Measurements from ENCODE around the gene GPR34.
"Not testable (repeated sequence)": the region's sequence is repeated elsewhere in the genome, so short reads cannot be mapped to it uniquely, and the experiment has no call there.

GPR34 gene

DNA sequence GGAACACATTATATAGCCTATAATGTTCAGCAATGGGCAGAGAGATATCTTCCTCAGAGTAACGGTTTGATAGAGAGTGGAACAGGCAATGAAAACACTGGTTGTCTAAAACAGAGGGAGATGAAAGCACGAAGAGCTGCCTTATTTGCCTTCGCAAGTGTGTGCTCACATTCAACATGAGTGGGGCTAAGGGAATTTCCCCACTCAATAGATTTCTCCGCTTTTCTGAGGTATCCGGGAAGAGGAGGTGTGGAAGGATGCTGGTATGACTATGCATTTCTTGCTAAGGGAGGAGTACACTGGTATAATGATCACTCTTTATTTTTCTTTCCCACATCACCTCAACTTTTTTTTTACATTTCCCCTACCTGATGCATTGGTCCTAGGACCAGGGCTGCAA, 27.4 kb downstream of the GPR34 start:
- Mint-ChIP-seq H3K4me3 (no peak overlapping the region), H3K4me1 (peaks cover 10% of the 10 kb centered on the region), H3K27me3 (no peaks in the 10 kb centered on the region), H3K9me3 (peaks cover 5% of the 10 kb centered on the region), H3K36me3 (peaks cover 13% of the 10 kb centered on the region), H3K27ac (no peak overlapping the region)

DNA sequence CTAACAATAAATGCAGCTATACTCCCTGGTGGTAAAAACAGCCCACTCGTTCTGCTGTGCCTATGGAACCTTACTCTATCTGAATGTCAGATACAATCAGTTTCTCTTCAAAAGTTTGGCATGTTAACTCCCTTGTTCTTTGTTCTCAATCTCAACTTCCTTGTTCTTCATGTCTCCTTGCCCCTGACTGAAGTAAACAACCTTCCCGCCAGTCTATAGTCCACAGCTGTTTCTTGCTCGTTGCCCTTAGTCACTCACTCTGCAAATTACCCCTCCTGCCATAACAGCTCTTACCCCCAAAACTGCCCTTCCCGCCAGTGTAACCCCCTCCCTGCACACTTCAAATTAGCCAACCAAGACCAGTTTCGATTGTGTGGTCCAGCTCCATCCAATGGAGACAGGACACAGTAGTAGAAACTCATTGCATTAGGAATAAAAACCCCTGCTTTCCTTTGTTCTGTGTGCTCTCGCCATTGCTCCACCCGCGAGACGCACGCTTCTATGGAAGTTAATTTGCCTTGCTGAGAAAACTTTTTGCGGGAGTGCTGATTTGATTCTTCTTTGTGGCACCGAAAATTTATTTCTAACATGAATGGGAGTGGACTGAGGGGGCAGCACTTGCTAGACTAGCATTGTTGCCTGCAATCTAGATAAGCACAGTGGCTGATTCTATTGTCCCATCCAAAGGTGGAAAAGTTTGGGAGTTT, 28.1 kb downstream of the GPR34 start:
- Mint-ChIP-seq H3K27me3 (no peaks in the 10 kb centered on the region), H3K4me1 (peaks cover 10% of the 10 kb centered on the region), H3K9me3 (peaks cover 5% of the 10 kb centered on the region), H3K4me3 (no peak overlapping the region), H3K27ac (no peak overlapping the region), H3K36me3 (peaks cover 14% of the 10 kb centered on the region)

DNA sequence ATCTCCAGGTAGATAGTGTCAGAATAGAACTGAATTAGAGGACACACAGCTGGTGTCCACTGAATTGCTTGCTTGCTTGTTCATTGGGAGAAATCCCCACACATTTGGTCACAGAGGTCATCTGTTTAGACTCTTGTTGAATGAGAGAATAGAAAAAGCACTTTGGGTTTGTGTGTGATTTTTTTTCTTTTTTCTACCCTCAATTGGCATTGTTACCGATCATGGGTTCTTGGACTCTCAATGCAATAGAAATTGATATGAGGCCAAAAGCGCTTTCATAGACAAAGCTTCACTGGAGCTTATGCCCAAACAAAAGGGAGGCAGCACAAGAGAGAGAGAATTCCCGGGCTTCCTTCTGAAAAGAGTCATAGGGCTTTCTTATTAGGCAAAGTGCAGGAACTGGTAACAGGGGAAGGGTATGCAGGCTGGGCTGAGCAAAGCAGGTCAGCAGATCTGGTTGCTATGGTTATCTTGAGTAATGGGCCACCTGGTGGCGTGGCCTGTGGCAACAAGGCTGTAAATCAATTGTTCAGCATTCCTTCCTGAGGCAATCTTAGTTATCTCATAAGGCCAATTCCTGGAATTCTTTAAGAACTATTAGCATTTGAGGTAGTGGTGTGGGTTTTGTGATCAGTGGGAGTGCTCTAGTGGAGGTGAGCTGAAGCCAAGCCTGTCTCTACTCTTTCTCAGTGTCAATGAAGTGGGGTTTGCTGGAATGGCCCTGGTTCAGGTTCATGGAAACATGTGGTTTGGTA, 29.9 kb downstream of the GPR34 start:
- Mint-ChIP-seq H3K4me3 (no peak overlapping the region), H3K9me3 (peaks cover 5% of the 10 kb centered on the region), H3K27me3 (no peaks in the 10 kb centered on the region), H3K36me3 (peaks cover 17% of the 10 kb centered on the region), H3K4me1 (peaks cover 14% of the 10 kb centered on the region), H3K27ac (no peak overlapping the region)

DNA sequence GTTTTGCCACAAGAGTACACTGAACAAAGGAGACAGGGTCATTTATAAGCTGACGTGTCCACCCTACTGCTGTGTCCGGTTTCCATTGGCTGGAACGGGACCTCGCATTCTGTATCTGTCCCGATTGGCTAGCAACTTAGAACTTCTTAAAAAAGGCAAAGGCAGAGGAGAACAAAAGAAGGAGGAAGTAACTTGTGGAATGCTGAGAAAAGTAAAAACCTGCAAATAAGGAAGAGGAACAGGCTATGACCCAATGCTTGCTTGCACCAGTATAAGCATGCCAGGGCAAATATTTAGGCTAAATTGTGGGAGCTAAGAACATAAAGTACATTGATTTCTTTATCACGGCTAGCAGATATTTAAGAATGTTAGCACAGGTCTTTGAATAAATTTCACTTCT, 30.8 kb downstream of the GPR34 start:
- Mint-ChIP-seq H3K4me1 (peaks cover 14% of the 10 kb centered on the region), H3K36me3 (peaks cover 17% of the 10 kb centered on the region)
- H3K27me3 Mint-ChIP-seq, H3K4me3 Mint-ChIP-seq, H3K9me3 Mint-ChIP-seq, H3K27ac Mint-ChIP-seq: not testable (repeated sequence)

DNA sequence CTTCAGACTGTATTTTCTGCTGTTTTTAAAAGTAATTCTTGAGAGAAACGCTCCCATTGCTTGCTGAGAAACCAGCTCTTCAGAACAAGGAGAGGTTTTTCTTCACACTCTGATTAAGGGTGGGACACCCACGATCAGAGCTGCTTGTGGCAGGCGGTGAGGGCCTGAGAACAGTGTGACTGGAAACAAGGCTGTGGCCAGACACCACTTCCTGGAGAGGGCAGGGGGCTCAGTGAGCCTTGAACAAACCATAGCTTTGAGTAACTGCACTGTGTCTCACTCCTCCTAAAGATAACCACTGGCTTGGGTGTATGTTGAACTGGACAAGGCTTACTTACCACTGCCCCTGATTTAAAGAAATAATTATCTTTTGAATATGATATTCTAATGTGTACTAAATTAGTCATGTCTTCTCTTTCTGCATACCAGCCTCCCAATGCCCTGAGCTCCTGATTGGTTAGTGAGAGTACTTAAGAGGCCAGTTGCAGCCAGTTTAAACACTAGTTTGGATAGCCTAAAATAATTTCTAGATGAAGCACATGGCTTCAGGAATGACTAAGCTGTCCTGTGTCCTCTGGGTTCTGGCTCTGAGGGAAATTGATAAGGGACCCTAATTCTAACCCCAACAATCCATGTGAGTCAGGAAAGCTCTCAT, 31.5 kb downstream of the GPR34 start:
- peaks cover 5% of the 10 kb centered on the region for H3K9me3 Mint-ChIP-seq
- no peak overlapping the region for H3K4me3 Mint-ChIP-seq
- H3K27me3 Mint-ChIP-seq, result no peaks in the 10 kb centered on the region
- H3K27ac Mint-ChIP-seq, result no peak overlapping the region
- peaks cover 14% of the 10 kb centered on the region for H3K4me1 Mint-ChIP-seq
- peaks cover 17% of the 10 kb centered on the region for H3K36me3 Mint-ChIP-seq

DNA sequence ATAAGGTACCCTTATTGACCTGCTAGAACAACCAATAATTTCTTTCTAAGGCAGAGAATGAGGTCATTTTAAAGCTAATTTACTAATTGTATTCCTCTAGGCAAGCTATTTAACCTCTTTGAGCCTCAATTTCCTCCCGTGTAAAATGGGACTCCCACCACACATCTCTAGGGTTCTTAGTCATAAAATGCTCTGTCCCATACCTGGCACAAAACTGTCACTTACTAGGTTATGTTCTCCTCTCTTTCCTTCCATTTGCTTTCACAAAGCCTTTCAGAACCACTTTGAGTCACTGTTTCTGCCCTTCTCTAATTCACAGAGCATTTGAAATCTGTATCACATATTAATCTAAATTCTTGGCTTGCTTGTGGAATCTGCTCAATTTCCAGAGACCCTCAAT, 32.8 kb downstream of the GPR34 start:
- Mint-ChIP-seq H3K4me1 (peaks cover 13% of the 10 kb centered on the region), H3K36me3 (peaks cover 17% of the 10 kb centered on the region), H3K27me3 (no peaks in the 10 kb centered on the region), H3K27ac (no peak overlapping the region), H3K4me3 (no peak overlapping the region), H3K9me3 (peaks cover 5% of the 10 kb centered on the region)

DNA sequence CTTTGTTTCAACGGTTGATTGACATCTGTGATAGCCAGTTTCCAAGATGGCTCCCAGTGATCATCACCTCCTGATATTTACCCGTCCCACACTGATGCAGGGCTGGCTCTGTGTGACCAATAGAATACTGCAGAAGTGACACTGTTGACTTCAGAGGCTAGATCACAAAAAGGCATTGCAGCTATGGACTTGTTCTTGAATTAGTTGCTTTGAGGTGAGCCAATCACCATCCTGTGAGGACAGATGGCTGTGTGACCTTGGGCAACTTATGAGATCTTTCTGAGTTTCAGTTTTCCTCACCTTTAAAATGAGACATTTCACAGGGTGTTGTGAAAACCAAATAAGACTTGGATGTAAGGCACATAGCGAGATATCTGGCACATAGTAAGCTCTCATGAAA, 33.4 kb downstream of the GPR34 start:
- Mint-ChIP-seq H3K9me3 (peaks cover under 1% of the 10 kb centered on the region), H3K27ac (no peak overlapping the region), H3K4me1 (peaks cover 8% of the 10 kb centered on the region), H3K36me3 (peaks cover 14% of the 10 kb centered on the region), H3K27me3 (no peaks in the 10 kb centered on the region), H3K4me3 (no peak overlapping the region)

DNA sequence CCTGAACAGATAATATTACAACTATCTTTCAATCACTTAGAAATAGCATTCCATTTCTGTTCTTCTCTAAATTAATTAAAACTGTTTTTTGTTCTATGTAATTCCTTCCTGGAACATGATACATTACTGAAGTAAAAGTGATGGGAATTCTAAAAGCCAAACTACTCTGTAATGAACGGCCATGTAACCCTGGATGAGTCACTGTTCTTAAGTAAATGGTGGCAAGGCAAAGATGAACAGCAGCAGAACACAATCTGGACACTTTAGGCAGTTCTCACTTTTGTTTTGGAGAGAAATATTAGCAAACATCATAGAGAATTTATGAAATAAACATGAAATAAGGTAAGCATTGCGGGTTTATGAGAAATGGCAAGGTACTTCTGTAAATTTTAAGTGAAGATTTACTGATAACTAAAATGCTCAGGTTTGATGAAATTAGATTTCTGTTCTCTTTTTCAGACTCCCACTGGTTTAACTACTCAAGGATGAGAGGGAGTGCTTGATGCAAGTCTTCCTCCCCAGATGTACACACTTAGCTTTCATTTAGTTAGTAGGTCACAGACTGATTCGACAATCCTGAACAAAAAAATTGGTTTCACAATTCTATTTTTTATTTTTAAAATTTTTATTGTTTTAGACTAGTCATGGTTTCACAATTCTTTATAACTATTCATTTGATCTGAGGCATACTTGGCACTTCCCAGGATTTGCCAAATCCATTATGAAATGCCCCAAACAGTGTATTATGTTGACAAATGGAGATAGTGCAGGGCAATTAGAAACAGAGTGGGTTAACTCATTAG, 34.2 kb downstream of the GPR34 start:
- Mint-ChIP-seq H3K9me3 (no peaks in the 10 kb centered on the region), H3K36me3 (peaks cover 13% of the 10 kb centered on the region), H3K4me3 (no peak overlapping the region), H3K27ac (no peak overlapping the region), H3K4me1 (peaks cover 8% of the 10 kb centered on the region), H3K27me3 (no peaks in the 10 kb centered on the region)

DNA sequence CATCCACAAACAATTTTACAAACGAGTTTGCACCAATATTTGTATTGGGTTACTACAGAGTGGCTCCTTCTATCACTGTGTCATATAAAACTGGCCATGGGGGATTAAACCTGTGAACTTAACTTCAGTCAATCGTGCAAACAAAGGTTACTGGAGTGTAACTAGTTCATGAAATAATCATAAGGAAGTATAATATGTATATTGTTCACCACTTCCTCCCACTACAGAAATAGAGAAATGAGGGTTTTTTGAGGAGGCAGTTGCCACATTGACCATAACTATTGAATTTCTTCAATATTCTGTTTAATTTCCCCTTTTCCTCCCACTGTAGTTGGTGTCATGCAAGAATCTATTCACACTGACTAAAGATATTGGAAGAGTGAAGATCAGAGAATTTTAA, 35.1 kb downstream of the GPR34 start, which contains the start of gene GPR82:
Gene GPR82 (plus strand): TSS at position 356 of the 400 bp plus-strand sequence. CDS start 2,846 bp downstream, outside the sequence.
- Mint-ChIP-seq H3K4me3 (no peak within 1 kb of the TSS), H3K27me3 (no peaks in the 10 kb centered on the region), H3K4me1 (peaks cover 8% of the 10 kb centered on the region), H3K27ac (no peak within 1 kb of the TSS), H3K36me3 (peaks cover 13% of the 10 kb centered on the region), H3K9me3 (no peaks in the 10 kb centered on the region)

DNA sequence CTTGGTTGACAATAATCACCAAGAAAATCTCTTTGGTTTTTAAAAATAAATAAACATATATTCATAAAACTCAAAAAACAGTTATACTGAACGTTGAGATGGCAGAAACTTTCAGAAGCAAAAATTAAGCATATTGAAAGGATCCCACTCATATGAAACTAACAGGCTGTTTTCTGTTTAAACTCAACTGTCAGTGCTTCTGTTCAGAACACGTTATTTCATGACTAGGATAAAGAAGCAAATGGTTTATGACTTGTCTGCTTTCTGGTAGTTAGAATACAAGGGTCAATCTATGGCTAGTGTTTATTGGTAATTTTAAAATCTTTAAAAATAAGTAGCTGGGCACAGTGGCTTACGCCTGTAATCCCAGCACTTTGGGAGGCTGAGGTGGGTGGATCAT, 39.4 kb downstream of the GPR34 start:
- no peak overlapping the region for H3K27ac Mint-ChIP-seq
- no peaks in the 10 kb centered on the region for H3K4me1 Mint-ChIP-seq
- H3K4me3 Mint-ChIP-seq, result no peak overlapping the region
- H3K27me3 Mint-ChIP-seq, result no peaks in the 10 kb centered on the region
- H3K36me3 Mint-ChIP-seq, result peaks cover 2% of the 10 kb centered on the region
- H3K9me3 Mint-ChIP-seq, result no peaks in the 10 kb centered on the region

DNA sequence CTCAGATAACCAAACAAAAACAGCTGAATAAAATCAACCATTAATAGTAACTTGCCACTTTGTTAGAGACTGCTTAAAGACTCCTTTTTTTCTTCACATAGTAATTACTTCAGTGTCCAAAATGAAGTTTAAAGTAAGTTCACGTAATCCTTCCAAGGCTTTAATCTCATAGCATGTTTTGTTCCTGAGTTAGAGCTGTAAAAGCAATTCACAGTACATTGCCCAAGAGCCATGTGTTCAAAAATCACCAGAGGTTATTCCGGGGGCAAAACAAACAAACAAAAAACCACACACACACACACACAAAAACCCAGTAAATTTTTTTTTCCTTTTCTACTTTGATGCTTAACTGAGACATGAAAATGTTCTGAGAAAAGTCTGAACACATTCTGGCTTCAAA, 41.3 kb downstream of the GPR34 start:
- Mint-ChIP-seq H3K36me3 (peaks cover 2% of the 10 kb centered on the region), H3K27me3 (no peaks in the 10 kb centered on the region), H3K27ac (no peak overlapping the region), H3K4me1 (peaks cover 3% of the 10 kb centered on the region), H3K4me3 (no peak overlapping the region), H3K9me3 (no peaks in the 10 kb centered on the region)

DNA sequence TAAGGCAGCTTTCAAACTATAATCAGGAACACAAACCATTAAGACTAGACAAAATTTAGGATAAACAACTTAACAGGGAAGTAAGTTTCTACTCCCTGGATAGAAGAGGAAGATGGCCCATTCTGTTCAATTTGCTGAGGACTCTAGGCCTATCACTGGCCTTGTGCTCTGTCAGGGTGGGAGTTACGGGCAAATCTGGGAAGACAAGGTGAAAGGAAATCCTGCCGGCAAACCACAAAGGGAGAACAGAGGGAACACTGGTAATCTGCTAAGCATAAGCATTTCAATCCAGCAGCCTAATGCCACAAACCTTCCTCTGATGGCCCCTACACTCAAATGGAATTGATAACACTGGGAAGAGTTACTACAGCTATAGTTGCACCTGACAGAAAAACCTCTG, 43.5 kb downstream of the GPR34 start:
- Mint-ChIP-seq H3K4me3 (no peak overlapping the region), H3K9me3 (no peaks in the 10 kb centered on the region), H3K27ac (no peak overlapping the region), H3K27me3 (no peaks in the 10 kb centered on the region), H3K36me3 (peaks cover 2% of the 10 kb centered on the region), H3K4me1 (peaks cover 11% of the 10 kb centered on the region)

DNA sequence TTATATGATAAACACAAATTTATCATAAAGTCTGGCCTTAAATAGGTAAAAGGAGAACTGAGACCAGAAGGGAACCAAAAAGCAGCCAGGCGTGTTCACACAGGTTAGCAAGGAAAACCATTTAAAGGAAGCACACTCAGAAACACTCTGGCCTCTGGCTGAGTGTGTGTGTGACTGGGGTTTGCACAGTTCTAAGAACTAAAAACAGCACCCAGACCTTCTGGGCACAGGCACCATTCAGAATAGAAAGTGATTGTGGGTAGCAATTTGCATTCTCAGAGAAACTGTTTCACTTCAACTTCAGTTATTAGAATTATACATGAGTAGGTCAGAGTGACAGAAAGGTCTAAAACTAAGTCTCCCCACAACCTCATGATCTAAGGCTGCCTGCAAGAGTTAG, 45.2 kb downstream of the GPR34 start:
- Mint-ChIP-seq H3K27me3 (no peaks in the 10 kb centered on the region), H3K36me3 (peaks cover 2% of the 10 kb centered on the region), H3K4me1 (peaks cover 12% of the 10 kb centered on the region), H3K9me3 (no peaks in the 10 kb centered on the region), H3K27ac (no peak overlapping the region), H3K4me3 (no peak overlapping the region)

DNA sequence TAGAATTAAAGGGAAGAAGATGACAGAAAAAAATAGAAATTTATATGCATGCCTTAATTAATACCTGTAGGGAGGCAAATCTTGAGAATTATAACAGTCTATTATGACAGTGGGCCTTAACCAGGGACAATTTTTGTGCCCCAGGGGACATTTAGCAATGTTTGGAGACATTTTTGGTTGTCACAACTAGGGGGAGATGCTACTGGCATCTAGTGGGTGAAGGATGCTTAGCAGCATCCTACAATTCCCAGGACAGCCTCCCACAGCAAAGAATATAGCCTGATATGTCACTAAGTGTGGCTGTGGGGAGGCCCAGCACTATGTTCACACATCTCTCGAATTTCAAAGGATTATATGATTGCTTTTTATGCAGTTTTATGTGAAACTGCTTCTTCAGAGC, 45.8 kb downstream of the GPR34 start:
- Mint-ChIP-seq H3K36me3 (peaks cover 2% of the 10 kb centered on the region), H3K9me3 (no peaks in the 10 kb centered on the region), H3K4me1 (peaks cover 12% of the 10 kb centered on the region), H3K4me3 (no peak overlapping the region), H3K27ac (no peak overlapping the region), H3K27me3 (no peaks in the 10 kb centered on the region)

DNA sequence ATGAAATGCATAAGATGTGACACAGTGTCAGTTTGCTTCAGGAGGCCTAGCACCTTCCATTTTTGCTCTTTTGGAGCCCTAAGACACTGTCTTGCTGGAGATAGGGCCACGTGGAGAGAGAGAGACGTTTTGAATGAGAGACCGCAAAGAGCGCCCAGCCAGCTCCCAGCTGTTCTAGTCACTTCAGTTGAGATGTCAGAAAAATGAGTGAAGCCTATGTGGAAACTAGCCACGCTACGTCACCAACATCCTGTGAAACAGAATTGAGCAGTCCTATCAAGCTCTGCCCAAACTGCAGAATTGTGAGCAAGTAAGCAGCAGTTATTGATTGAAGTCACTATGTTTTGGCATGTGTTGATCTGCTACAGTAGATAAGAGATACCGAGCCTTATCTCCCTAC, 48.3 kb downstream of the GPR34 start:
- Mint-ChIP-seq H3K9me3 (no peaks in the 10 kb centered on the region), H3K27ac (no peak overlapping the region), H3K36me3 (peaks cover 4% of the 10 kb centered on the region), H3K27me3 (no peaks in the 10 kb centered on the region), H3K4me3 (no peak overlapping the region), H3K4me1 (peaks cover 12% of the 10 kb centered on the region)

Measured in activated naive CD4-positive, alpha-beta T cell treated with anti-CD3 and anti-CD28 coated beads, Interleukin-2, amount 50 U/mL, for 24 hours (primary cell).